Measurements from ENCODE around the gene FXYD7.
A peak's percentile ranks its signal among the peaks of the same experiment; 100 is the strongest.

FXYD7 gene

DNA sequence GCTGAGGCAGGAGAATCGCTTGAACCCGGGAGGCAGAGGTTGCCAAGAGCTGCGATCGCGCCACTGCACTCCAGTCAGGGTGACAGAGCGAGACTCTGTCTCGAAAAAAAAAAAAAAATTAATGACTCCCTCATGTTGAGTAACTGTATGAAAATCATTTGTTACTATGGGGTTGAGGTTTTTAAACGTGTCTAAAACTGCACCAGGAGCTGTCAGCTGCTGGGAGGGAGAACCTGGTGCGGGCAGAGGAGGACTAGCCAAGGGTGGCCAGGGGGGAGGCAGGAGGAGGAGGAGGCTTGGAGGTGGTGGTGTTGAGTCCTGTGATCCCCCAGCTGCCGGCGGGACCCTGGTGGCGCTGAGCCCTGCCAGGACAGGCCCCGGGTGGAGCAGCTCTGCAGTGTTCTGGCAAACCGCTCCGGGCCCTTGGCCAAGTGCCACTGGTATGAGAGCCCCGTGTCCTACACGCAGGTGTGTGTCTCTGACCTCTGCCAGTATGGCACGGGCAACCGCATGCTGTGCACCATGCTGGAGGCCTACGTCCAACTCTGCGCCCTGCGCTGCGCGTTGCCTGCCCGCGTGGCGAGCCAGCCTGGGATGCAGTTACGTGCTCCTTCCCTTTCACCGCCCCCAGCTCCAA lies 44.5 kb upstream of the FXYD7 start (continued):
- TF ChIP-seq, protein P1, sequence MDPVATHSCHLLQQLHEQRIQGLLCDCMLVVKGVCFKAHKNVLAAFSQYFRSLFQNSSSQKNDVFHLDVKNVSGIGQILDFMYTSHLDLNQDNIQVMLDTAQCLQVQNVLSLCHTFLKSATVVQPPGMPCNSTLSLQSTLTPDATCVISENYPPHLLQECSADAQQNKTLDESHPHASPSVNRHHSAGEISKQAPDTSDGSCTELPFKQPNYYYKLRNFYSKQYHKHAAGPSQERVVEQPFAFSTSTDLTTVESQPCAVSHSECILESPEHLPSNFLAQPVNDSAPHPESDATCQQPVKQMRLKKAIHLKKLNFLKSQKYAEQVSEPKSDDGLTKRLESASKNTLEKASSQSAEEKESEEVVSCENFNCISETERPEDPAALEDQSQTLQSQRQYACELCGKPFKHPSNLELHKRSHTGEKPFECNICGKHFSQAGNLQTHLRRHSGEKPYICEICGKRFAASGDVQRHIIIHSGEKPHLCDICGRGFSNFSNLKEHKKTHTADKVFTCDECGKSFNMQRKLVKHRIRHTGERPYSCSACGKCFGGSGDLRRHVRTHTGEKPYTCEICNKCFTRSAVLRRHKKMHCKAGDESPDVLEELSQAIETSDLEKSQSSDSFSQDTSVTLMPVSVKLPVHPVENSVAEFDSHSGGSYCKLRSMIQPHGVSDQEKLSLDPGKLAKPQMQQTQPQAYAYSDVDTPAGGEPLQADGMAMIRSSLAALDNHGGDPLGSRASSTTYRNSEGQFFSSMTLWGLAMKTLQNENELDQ (tag by site-specific recombination; IDR thresholded peaks at IDR 0.05; ENCODE audit: low read depth) = no peak
- TF ChIP-seq REPIN1 (tag by site-specific recombination; IDR thresholded peaks at IDR 0.05; ENCODE audit: low read depth) (no peak), ZNF600 (tag by site-specific recombination; IDR thresholded peaks at IDR 0.05) (peak; percentile 77), ZSCAN23 (tag by site-specific recombination; IDR thresholded peaks at IDR 0.05) (no peak), RBAK (tag by site-specific recombination; IDR thresholded peaks at IDR 0.05) (no peak)

DNA sequence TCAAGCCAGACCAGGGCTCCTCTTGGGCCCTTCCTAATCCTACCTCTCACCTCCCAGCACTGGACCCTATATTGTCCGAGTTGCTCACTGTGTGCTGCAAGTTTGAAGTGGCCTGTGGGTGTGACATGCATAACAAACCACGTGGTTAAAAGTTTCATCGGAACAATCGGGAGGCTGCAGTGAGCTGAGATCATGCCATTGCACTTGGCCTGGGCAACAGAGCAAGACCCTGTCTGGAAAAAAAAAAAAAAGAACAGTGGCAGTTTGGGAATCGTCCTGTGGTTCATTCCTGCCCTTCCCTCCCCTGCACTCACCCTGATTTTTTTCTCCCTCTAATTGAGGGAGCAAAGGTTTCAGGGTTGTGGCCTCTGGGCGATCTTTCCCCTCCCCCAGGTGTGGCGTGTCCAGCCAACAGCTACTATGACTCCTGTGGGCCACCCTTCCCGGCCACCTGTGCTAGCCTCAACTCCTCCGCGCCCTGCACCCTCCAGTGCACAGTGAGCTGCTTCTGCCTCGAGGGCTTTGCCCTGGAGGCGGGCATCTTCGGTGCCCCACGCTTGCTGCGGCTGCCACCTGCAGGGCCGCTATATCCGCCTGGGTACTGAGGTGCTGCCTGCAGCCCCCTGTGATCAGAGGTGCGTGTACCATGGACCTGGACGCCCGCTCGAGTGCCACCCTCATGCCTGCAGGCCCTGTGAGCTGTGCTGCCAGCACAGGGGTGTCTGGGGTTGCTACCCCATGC lies 43.7 kb upstream of the FXYD7 start:
- Histone ChIP-seq H3K36me3 (ENCODE audit: control insufficient read depth in 2 of 2, insufficient read depth in 1 of 2, low read length in 2 of 2) (no peaks in the 10 kb centered on the region; a peak in 1 of 3 replicates), H3K4me3 (ENCODE audit: low read depth, low read length) (no peak overlapping the region), H3K27ac (ENCODE audit: extremely low read depth, low read depth, low read length) (no peak overlapping the region), H3K4me1 (ENCODE audit: control insufficient read depth, insufficient read depth, low read length) (no peaks in the 10 kb centered on the region), H3K9me3 (ENCODE audit: control insufficient read depth, insufficient read depth, low read depth, low read length) (no peaks in the 10 kb centered on the region)
- POLR2A ChIA-PET = interaction anchor here (0.6 kb wide), 1 partner anchor 70 kb away, joined by 6 read pairs; no protein-coding TSS in a partner anchor
- CTCF ChIA-PET = interaction anchor here (0.8 to 3.5 kb wide), 11 partner anchors 8 to 127 kb away, joined by 3 to 25 read pairs (median 6); partner anchors contain the start of gene FXYD3
- TF ChIP-seq ZNF211 (tag by site-specific recombination; IDR thresholded peaks at IDR 0.05; ENCODE audit: low read depth) (no peak), ZNF223 (tag by site-specific recombination; IDR thresholded peaks at IDR 0.05) (no peak), ZNF121 (tag by site-specific recombination; IDR thresholded peaks at IDR 0.05) (peak; percentile 86; the same call in 1 of the 2 replicates), ZNF629 (tag by site-specific recombination; IDR thresholded peaks at IDR 0.05) (no peak), GLIS1 (tag by site-specific recombination; IDR thresholded peaks at IDR 0.05) (no peak)
- TF ChIP-seq, protein P2, sequence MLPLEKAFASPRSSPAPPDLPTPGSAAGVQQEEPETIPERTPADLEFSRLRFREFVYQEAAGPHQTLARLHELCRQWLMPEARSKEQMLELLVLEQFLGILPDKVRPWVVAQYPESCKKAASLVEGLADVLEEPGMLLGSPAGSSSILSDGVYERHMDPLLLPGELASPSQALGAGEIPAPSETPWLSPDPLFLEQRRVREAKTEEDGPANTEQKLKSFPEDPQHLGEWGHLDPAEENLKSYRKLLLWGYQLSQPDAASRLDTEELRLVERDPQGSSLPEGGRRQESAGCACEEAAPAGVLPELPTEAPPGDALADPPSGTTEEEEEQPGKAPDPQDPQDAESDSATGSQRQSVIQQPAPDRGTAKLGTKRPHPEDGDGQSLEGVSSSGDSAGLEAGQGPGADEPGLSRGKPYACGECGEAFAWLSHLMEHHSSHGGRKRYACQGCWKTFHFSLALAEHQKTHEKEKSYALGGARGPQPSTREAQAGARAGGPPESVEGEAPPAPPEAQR (tag by site-specific recombination; IDR thresholded peaks at IDR 0.05) = no peak
- TF ChIP-seq, protein P3, sequence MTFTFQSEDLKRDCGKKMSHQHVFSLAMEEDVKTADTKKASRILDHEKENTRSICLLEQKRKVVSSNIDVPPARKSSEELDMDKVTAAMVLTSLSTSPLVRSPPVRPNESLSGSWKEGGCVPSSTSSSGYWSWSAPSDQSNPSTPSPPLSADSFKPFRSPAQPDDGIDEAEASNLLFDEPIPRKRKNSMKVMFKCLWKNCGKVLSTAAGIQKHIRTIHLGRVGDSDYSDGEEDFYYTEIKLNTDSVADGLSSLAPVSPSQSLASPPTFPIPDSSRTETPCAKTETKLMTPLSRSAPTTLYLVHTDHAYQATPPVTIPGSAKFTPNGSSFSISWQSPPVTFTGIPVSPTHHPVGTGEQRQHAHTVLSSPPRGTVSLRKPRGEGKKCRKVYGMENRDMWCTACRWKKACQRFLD (tag by site-specific recombination; IDR thresholded peaks at IDR 0.05) = no peak
- TF ChIP-seq, protein P4, sequence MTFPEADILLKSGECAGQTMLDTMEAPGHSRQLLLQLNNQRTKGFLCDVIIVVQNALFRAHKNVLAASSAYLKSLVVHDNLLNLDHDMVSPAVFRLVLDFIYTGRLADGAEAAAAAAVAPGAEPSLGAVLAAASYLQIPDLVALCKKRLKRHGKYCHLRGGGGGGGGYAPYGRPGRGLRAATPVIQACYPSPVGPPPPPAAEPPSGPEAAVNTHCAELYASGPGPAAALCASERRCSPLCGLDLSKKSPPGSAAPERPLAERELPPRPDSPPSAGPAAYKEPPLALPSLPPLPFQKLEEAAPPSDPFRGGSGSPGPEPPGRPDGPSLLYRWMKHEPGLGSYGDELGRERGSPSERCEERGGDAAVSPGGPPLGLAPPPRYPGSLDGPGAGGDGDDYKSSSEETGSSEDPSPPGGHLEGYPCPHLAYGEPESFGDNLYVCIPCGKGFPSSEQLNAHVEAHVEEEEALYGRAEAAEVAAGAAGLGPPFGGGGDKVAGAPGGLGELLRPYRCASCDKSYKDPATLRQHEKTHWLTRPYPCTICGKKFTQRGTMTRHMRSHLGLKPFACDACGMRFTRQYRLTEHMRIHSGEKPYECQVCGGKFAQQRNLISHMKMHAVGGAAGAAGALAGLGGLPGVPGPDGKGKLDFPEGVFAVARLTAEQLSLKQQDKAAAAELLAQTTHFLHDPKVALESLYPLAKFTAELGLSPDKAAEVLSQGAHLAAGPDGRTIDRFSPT (tag by site-specific recombination; IDR thresholded peaks at IDR 0.05) = 0 out of 2 replicates have a peak, but pooled peaks have one; percentile 29
- TF ChIP-seq, protein P5, sequence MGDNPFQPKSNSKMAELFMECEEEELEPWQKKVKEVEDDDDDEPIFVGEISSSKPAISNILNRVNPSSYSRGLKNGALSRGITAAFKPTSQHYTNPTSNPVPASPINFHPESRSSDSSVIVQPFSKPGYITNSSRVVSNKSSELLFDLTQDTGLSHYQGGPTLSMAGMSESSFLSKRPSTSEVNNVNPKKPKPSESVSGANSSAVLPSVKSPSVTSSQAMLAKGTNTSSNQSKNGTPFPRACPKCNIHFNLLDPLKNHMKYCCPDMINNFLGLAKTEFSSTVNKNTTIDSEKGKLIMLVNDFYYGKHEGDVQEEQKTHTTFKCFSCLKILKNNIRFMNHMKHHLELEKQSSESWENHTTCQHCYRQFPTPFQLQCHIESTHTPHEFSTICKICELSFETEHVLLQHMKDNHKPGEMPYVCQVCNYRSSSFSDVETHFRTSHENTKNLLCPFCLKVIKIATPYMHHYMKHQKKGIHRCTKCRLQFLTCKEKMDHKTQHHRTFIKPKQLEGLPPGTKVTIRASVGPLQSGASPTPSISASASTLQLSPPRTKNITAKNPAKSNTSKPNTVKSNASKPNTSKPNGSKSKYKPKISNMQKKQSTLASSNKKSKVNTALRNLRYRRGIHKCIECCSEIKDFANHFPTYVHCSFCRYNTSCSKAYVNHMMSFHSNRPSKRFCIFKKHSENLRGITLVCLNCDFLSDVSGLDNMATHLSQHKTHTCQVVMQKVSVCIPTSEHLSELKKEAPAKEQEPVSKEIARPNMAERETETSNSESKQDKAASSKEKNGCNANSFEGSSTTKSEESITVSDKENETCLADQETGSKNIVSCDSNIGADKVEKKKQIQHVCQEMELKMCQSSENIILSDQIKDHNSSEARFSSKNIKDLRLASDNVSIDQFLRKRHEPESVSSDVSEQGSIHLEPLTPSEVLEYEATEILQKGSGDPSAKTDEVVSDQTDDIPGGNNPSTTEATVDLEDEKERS (tag by site-specific recombination; IDR thresholded peaks at IDR 0.05) = no peak
